ENCODE data around the gene AKT1. TPM values are rescaled to one million over a fixed set of nuclear protein-coding genes. Genes with fewer than 3 reads are reported as not detected.
A peak's percentile ranks its signal among the peaks of the same experiment; 100 is the strongest.

AKT1 gene
- total RNA-seq, 2 experiments from 2014 or later = 112 TPM

GRCh38 chr14:104777808-104778249 is 17.7 kb downstream of the AKT1 start:
- no peaks in the 10 kb centered on the region for H3K4me1 Mint-ChIP-seq
- H3K36me3 Mint-ChIP-seq = peaks cover 5% of the 10 kb centered on the region
- H3K4me3 Mint-ChIP-seq = no peak overlapping the region

GRCh38 chr14:104776961-104777807 is 18.4 kb downstream of the AKT1 start:
- Mint-ChIP-seq H3K27ac (peak overlapping the region; percentile 54), H3K4me3 (no peak overlapping the region)

More at GRCh38 chr14:104777808-104778249, 17.7 kb downstream of the AKT1 start:
- H3K27me3 Mint-ChIP-seq = no peaks in the 10 kb centered on the region
- H3K9me3 Mint-ChIP-seq = no peaks in the 10 kb centered on the region
- H3K27ac Mint-ChIP-seq = no peak overlapping the region
- DNase-seq = no peak

DNA sequence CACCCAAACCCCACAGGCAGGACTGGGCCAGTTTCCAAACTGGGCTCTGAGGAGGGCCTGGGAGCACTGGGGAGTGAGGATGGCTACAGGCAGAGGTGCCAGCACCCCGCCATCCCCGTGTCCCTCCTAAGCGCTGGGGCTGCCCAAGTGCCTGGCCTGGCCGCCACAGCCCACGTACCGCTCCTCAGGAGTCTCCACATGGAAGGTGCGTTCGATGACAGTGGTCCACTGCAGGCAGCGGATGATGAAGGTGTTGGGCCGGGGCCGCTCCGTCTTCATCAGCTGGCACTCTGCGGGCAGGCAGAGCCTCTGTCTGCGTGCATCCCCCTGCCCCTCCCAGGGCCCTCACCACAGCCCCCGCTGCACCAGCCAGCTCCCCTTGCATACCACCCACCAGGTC is 19.1 kb downstream of the AKT1 start:
- Mint-ChIP-seq H3K27ac (no peak overlapping the region), H3K36me3 (peaks cover 12% of the 10 kb centered on the region), H3K27me3 (no peaks in the 10 kb centered on the region), H3K4me3 (no peak overlapping the region), H3K4me1 (no peaks in the 10 kb centered on the region), H3K9me3 (no peaks in the 10 kb centered on the region)
- DNase-seq = no peak

More at GRCh38 chr14:104776961-104777807, 18.4 kb downstream of the AKT1 start:
- no peak for DNase-seq
- Mint-ChIP-seq H3K4me1 (no peaks in the 10 kb centered on the region), H3K36me3 (peaks cover 5% of the 10 kb centered on the region), H3K9me3 (no peaks in the 10 kb centered on the region), H3K27me3 (no peaks in the 10 kb centered on the region)

GRCh38 chr14:104775073-104775489 is 20.5 kb downstream of the AKT1 start:
- Mint-ChIP-seq H3K4me1 (no peaks in the 10 kb centered on the region), H3K9me3 (peaks cover 3% of the 10 kb centered on the region), H3K36me3 (peaks cover 22% of the 10 kb centered on the region), H3K4me3 (no peak overlapping the region), H3K27me3 (no peaks in the 10 kb centered on the region), H3K27ac (no peak overlapping the region)
- no peak for DNase-seq

DNA sequence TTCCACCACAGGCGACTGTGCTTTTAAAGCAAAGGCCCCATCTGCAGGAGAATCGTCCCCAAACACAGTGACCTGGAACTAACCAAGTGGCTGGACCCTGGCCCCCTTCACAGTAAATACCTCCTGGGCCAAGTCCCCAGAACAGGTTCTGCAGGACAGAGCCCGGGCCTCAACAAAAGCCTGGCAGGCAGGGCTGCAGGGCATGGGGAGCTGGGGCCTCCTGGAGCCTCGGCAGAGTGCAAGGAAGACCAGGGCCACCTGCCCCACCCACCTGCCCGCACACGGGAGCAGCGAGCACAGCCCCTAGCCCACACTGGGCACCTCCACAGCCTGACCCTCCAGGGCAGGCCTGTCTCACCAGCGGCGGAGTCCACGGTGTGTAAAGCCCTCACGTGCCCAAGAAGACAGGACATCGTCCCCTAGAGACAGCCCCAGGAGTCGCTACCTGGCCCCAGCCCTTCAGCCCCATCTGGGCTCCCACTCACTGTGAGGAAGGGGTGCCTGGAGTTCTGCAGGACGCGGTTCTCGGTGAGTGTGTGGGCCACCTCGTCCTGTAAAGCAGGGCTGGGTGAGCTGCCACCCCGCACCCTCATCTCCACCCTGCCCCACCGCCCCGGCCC is 21.0 kb downstream of the AKT1 start:
- Mint-ChIP-seq H3K27me3 (no peaks in the 10 kb centered on the region), H3K36me3 (peaks cover 27% of the 10 kb centered on the region), H3K27ac (no peak overlapping the region), H3K9me3 (peaks cover 3% of the 10 kb centered on the region), H3K4me3 (no peak overlapping the region), H3K4me1 (peaks cover 3% of the 10 kb centered on the region)
- no peak for DNase-seq

DNA sequence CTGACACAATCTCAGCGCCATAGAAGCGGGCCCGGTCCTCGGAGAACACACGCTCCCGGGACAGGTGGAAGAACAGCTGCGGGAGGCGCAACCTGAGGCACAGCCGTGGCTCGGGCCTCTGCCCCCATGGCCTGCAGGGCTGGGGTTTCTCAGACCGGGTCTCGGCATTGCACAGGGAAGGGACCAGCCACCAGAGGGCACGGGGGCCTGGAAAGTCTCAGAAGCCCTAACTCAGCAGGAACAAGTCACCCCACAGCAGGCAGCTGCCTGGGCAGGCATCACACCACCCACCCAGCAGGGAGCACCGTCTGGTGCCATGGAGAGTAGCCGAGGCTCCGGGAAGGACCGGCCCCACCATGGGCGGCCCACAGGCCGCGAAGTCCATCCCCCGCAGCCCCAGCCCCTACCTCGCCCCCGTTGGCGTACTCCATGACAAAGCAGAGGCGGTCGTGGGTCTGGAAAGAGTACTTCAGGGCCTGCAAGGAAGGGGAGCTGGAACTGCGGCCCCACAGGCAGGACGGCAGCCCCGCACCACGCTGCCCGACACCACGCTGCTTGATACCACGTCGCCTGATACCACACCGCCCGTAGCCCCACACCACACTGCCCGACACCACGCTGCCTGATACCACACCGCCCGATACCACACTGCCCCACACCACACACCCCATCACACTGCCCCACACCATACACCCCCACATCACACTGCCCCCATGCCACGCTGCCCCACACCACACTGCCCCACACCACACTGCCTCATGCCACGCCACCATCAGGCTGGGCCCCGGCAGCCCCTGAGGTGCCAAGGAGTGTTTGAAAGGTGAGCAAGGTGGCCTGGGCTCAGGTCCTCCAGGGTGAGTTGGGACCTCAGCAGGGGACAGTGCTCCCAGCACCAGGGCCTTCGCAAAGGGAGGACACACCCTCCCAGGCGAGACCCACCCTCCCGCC is 21.8 kb downstream of the AKT1 start:
- H3K4me3 Mint-ChIP-seq = no peak overlapping the region
- no peak overlapping the region for H3K27ac Mint-ChIP-seq
- no peak for DNase-seq
- H3K4me1 Mint-ChIP-seq = peaks cover 8% of the 10 kb centered on the region
- H3K27me3 Mint-ChIP-seq = no peaks in the 10 kb centered on the region
- peaks cover 27% of the 10 kb centered on the region for H3K36me3 Mint-ChIP-seq
- H3K9me3 Mint-ChIP-seq = peaks cover 3% of the 10 kb centered on the region

- Mint-ChIP-seq H3K27ac (no peak overlapping the region), H3K27me3 (no peaks in the 10 kb centered on the region), H3K9me3 (peaks cover 3% of the 10 kb centered on the region), H3K36me3 (peaks cover 27% of the 10 kb centered on the region), H3K4me1 (peaks cover 9% of the 10 kb centered on the region), H3K4me3 (no peak overlapping the region)
- DNase-seq = no peak
Observed at GRCh38 chr14:104772707-104773504, 22.6 kb downstream of the AKT1 start.

- Mint-ChIP-seq H3K9me3 (peaks cover 3% of the 10 kb centered on the region), H3K27me3 (no peaks in the 10 kb centered on the region), H3K27ac (no peak overlapping the region), H3K4me3 (no peak overlapping the region), H3K4me1 (peaks cover 9% of the 10 kb centered on the region), H3K36me3 (peaks cover 27% of the 10 kb centered on the region)
- DNase-seq = no peak
Observed at GRCh38 chr14:104771918-104772706, 23.4 kb downstream of the AKT1 start.

DNA sequence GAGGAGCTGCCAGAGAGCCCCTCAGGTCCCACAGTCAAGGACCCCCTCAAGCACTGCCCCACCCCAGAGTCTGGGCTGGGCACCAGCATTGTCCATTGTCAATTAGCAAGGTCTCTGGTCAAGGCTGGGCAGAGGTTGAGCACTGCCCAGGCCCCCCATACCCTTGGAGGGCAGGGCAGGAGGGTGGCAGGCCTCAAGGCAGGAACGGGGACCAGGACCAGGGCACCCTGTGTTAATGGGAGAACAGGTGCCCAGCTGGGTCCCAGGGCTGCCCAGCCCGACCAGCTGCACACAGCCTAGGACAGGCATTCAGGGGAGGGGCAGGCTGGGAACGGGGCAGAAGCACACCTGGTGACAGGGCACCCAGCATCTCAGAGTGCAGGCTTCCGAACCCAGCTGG is 24.2 kb downstream of the AKT1 start:
- Mint-ChIP-seq H3K27ac (no peak overlapping the region), H3K27me3 (no peaks in the 10 kb centered on the region), H3K9me3 (peaks cover 3% of the 10 kb centered on the region), H3K36me3 (peaks cover 23% of the 10 kb centered on the region), H3K4me1 (peaks cover 9% of the 10 kb centered on the region), H3K4me3 (no peak overlapping the region)
- no peak for DNase-seq

GRCh38 chr14:104770851-104771272 is 24.7 kb downstream of the AKT1 start:
- H3K9me3 Mint-ChIP-seq = peaks cover 3% of the 10 kb centered on the region
- no peak overlapping the region for H3K27ac Mint-ChIP-seq
- no peaks in the 10 kb centered on the region for H3K27me3 Mint-ChIP-seq
- no peak for DNase-seq
- peaks cover 9% of the 10 kb centered on the region for H3K4me1 Mint-ChIP-seq
- no peak overlapping the region for H3K4me3 Mint-ChIP-seq
- H3K36me3 Mint-ChIP-seq = peaks cover 23% of the 10 kb centered on the region

DNA sequence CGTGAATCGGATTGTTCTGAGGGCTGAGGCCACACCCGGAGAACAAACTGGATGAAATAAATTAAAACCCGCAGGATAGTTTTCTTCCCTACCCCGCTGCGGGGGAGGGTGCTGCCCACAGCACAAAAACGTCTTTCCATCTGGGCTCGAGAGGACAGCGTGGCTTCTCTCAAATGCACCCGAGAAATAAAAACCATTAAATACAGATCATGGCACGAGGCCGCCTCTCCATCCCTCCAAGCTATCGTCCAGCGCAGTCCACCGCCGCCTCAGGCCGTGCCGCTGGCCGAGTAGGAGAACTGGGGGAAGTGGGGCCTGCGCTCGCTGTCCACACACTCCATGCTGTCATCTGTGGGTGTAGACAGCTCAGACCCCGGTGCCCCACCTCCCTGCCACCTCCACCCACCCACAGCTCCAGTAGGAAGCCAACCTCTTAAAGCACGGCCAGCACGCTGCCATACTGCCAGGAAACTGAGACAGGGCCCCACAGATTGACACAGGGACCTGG is 25.4 kb downstream of the AKT1 start:
- Mint-ChIP-seq H3K36me3 (peaks cover 25% of the 10 kb centered on the region), H3K27me3 (no peaks in the 10 kb centered on the region), H3K9me3 (peaks cover 3% of the 10 kb centered on the region), H3K4me3 (no peak overlapping the region), H3K27ac (no peak overlapping the region), H3K4me1 (peaks cover 9% of the 10 kb centered on the region)
- no peak for DNase-seq

GRCh38 chr14:104769324-104770071 is 26.1 kb downstream of the AKT1 start:
- DNase-seq = no peak
- Mint-ChIP-seq H3K36me3 (peaks cover 23% of the 10 kb centered on the region), H3K27ac (peak overlapping the region; percentile 56)

More at GRCh38 chr14:104769324-104770071, 26.1 kb downstream of the AKT1 start:
- H3K9me3 Mint-ChIP-seq = peaks cover 3% of the 10 kb centered on the region
- H3K4me3 Mint-ChIP-seq = no peak overlapping the region
- H3K4me1 Mint-ChIP-seq = peaks cover 9% of the 10 kb centered on the region
- H3K27me3 Mint-ChIP-seq = no peaks in the 10 kb centered on the region

Measured in activated naive CD8-positive, alpha-beta T cell treated with anti-CD3 and anti-CD28 coated beads for 36 hours (primary cell).